Nephron (organoid): ENCODE results near the gene PPARGC1A.
A peak's percentile ranks its signal among the peaks of the same experiment; 100 is the strongest.

Experiments used
- H3K27ac Mint-ChIP-seq, 3 experiments: 2 replicates each; pipeline ENCODE4 v1.8.0; 2020; ENCODE audit warnings: mixed read lengths in 3 of 3, mild to moderate bottlenecking in 2 of 3, moderate library complexity in 1 of 3
- H3K27me3 Mint-ChIP-seq: 2 replicates; pipeline ENCODE4 v1.8.0; 2021; ENCODE audit warnings: low read depth, mild to moderate bottlenecking, moderate library complexity, mixed read lengths
- H3K36me3 Mint-ChIP-seq: 2 replicates; pipeline ENCODE4 v1.8.0; 2020; ENCODE audit warnings: low read depth, mixed read lengths
- H3K4me1 Mint-ChIP-seq: 2 replicates; pipeline ENCODE4 v1.8.0; 2020; ENCODE audit warnings: mixed read lengths
- H3K4me3 Mint-ChIP-seq, 3 experiments: 2 replicates each; pipeline ENCODE4 v1.8.0; 2020; ENCODE audit warnings: mild to moderate bottlenecking in 3 of 3, mixed read lengths in 3 of 3, moderate library complexity in 2 of 3
- H3K9me3 Mint-ChIP-seq: 2 replicates; pipeline ENCODE4 v1.8.0; 2020; ENCODE audit warnings: mixed read lengths
- TF ChIP-seq, protein P1 (sequence below), 3 experiments: fragments of 200-600 bp; sonication (generic); IDR thresholded peaks; one replicate each; pipeline ENCODE4 v1.5.0; 2021; ENCODE audit warnings: antibody characterized with exemption in 3 of 3; ENCODE audit not compliant: unreplicated experiment in 3 of 3

Gene PPARGC1A

DNA sequence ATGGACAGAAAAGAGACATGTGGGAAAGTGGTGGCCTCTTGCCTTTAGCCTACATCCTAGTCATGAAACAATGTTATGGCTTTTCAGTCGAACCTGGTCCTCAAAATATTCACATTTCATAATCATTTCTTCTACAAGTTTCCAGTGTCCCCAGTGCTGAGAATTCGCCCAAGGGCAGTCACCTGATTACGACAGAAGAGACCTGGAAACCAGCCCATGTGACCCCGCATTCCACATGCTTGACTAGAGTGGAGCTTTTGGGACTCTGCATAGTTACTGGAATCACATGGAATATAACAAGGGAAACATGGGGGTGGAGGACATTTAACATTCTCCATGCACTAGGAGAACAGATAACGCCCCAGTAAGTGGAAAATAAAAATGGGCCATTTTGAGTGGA, 100.1 kb downstream of the PPARGC1A start:
- H3K4me1 Mint-ChIP-seq: no peaks in the 10 kb centered on the region
- no peak overlapping the region for H3K4me3 Mint-ChIP-seq
- peak overlapping the region; percentile 76 to 88 (median 82) for H3K27ac Mint-ChIP-seq
- TF ChIP-seq, protein P1, sequence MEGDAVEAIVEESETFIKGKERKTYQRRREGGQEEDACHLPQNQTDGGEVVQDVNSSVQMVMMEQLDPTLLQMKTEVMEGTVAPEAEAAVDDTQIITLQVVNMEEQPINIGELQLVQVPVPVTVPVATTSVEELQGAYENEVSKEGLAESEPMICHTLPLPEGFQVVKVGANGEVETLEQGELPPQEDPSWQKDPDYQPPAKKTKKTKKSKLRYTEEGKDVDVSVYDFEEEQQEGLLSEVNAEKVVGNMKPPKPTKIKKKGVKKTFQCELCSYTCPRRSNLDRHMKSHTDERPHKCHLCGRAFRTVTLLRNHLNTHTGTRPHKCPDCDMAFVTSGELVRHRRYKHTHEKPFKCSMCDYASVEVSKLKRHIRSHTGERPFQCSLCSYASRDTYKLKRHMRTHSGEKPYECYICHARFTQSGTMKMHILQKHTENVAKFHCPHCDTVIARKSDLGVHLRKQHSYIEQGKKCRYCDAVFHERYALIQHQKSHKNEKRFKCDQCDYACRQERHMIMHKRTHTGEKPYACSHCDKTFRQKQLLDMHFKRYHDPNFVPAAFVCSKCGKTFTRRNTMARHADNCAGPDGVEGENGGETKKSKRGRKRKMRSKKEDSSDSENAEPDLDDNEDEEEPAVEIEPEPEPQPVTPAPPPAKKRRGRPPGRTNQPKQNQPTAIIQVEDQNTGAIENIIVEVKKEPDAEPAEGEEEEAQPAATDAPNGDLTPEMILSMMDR (IDR thresholded peaks at IDR 0.05; ENCODE audit: unreplicated experiment in 3 of 3): no peak
- H3K9me3 Mint-ChIP-seq: peaks cover 10% of the 10 kb centered on the region
- peaks cover 20% of the 10 kb centered on the region for H3K36me3 Mint-ChIP-seq
- no peaks in the 10 kb centered on the region for H3K27me3 Mint-ChIP-seq

DNA sequence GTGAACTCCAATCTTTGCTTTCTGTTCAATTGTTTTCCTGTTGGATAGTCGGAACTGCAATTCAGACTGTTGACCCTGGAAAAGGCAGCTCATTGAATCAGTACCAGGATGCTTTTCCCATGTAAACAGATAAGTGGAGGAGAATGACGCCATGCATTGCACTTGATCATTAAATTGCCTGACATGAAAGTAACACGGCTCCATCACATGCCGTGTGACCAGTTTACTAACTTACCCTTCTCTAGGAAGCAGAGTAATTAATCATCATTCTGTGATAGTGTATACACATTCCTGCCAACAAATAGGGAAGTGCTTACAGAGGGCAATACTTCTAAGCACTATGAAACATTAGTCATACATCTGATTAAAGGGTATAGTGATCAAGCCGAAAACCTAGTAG, 101.4 kb downstream of the PPARGC1A start:
- Mint-ChIP-seq H3K36me3 (peaks cover 22% of the 10 kb centered on the region), H3K27ac (peak overlapping the region; percentile 34 to 45 (median 37)), H3K4me3 (no peak overlapping the region), H3K27me3 (no peaks in the 10 kb centered on the region), H3K9me3 (peaks cover 11% of the 10 kb centered on the region), H3K4me1 (no peaks in the 10 kb centered on the region)
- TF ChIP-seq, protein P1 (IDR thresholded peaks at IDR 0.05; ENCODE audit: unreplicated experiment in 3 of 3): no peak

DNA sequence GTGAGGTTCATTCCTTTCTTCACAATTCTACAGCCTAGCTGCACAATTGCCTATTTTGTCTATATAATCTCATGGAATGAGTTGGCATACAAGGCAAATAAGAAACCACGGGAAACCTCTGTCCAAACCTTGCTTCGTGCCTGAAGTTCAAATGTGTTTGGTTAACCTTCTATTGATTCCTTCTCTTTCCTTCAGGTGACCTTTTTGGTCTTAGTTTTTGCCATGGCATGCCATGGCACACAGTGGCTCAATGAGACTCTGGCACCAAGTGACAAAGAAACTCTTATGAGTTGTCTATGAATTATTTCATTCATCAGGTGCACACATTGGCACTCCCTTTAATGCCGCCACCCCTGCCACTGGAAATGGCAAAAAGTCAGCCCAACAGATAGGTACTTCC, 101.8 kb downstream of the PPARGC1A start:
- Mint-ChIP-seq H3K9me3 (peaks cover 15% of the 10 kb centered on the region), H3K27me3 (no peaks in the 10 kb centered on the region), H3K27ac (peak overlapping the region in 2 of 3 experiments; percentile 37 to 45), H3K4me1 (no peaks in the 10 kb centered on the region), H3K36me3 (peaks cover 26% of the 10 kb centered on the region), H3K4me3 (no peak overlapping the region)
- TF ChIP-seq, protein P1 (IDR thresholded peaks at IDR 0.05; ENCODE audit: unreplicated experiment in 3 of 3): no peak

DNA sequence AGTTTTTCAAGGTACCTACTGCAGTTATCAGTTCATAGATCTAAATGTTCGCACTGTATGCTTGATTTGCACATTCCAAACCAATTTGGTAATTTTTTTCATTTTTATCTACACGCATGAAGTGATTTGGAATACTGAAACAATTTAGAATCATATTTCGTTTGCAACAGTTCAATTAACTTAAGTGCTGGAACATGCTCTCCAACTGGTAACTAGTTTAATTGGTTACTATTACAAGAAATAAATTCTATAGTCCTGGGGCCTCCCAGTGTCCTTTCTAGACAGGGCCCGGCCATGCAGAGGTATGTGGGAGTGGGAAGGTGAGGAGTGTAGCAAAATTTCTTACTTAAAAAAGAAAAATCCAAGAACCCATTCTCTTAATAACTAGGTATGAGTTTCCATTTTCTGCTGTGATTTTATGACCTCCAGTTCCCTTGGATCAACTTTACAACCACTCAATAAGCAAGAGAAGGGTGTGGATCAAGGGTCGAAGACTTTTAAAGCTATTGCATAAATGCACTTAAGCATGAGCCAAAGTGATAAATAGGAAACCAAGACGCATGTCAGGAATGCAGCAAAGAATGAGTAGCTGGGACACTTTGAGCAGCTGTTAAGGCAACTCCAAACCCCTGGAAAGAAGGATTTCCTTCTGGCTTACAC, 106.9 kb downstream of the PPARGC1A start:
- H3K27ac Mint-ChIP-seq: peak overlapping the region in 1 of 3 experiments; percentile 7

DNA sequence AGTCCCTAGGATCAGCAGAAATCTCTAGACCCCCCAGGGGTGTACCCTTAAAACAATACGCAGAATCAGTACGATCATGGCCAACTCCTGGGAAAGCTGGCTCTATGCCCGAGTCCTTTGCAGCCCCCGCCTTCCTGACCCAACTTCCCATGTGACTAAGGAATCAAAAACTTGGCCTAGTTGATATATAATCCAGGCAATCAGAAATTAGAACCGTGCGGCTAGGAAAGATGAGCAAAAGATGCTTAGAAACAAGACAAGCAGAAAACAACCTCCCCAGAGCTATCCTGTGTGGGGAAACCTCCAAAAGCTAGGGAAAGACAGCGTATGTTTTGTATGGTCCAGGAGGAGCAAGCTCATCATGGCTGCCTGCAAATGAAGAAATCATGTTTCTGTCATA, 110.0 kb downstream of the PPARGC1A start:
- Mint-ChIP-seq H3K4me1 (no peaks in the 10 kb centered on the region), H3K4me3 (no peak overlapping the region), H3K27ac (peak overlapping the region in 1 of 3 experiments; percentile 20), H3K9me3 (peaks cover 7% of the 10 kb centered on the region), H3K36me3 (peaks cover 16% of the 10 kb centered on the region), H3K27me3 (peaks cover 6% of the 10 kb centered on the region)
- TF ChIP-seq, protein P1 (IDR thresholded peaks at IDR 0.05; ENCODE audit: unreplicated experiment in 3 of 3): no peak

More for the DNA sequence above, 106.9 kb downstream of the PPARGC1A start:
- peaks cover 27% of the 10 kb centered on the region for H3K36me3 Mint-ChIP-seq
- peaks cover 17% of the 10 kb centered on the region for H3K9me3 Mint-ChIP-seq
- TF ChIP-seq, protein P1 (IDR thresholded peaks at IDR 0.05; ENCODE audit: unreplicated experiment in 3 of 3): no peak
- H3K27me3 Mint-ChIP-seq: no peaks in the 10 kb centered on the region
- H3K4me1 Mint-ChIP-seq: no peaks in the 10 kb centered on the region
- H3K4me3 Mint-ChIP-seq: no peak overlapping the region

DNA sequence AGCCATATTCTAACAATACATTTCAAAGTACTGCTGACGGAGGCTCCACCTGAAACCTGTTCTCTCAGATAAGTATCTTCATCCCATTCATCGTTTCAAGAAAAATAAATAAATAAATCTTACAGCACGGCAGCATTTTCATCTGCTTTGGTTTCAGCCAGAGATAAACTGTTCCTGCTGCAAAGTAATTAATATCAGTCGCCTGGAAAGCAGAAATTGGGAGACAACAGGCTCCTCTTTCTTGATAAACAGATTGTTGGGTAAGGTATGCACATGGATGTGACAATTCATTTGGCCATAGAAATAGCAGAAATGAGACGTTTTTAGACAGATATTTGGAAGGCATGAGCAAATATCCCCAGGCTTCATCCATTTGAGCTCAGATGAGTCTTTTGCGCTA, 110.4 kb downstream of the PPARGC1A start:
- Mint-ChIP-seq H3K36me3 (peaks cover 16% of the 10 kb centered on the region), H3K4me1 (no peaks in the 10 kb centered on the region), H3K9me3 (peaks cover 7% of the 10 kb centered on the region), H3K27me3 (peaks cover 6% of the 10 kb centered on the region), H3K4me3 (no peak overlapping the region), H3K27ac (no peak overlapping the region)
- TF ChIP-seq, protein P1 (IDR thresholded peaks at IDR 0.05; ENCODE audit: unreplicated experiment in 3 of 3): no peak
